ENCODE measurements around the gene COX6A2.

COX6A2 gene

GRCh38 chr16:31407406-31407805 is 20.8 kb downstream of the COX6A2 start:
- no peak for DNase-seq

DNA sequence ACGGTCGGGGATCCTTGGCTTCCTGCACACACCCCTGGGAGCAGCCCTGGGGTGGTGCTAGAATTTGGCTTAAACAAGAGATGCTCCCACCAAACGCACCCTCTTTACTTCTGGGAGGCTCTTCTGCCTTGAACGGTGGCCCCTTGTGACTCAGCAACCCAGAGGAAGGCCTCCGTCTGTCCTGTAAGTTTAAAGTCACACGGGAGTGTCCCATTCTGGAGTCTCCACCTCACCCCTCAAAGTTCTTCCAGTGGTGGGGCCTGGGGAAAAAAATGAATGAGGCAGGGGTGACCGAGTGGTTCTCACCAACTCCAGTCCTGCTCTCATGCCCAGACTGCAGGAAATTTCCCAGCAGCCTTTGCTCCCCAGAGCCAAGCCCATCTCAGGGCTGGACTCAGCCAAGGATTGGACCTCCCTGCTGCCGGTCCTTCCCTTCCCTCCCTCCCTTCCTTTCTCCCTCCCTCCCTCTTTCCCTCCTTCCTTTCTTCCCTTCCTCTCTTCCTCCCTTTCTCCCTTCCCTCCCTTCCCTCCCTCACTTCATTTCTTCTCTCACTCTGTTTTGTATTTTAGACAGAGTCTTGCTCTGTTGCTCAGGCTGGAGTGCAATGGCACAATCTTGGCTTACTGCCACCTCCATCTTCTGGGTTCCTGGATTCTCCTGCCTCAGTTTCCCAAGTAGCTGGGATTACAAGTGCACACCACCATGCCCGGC is 23.7 kb downstream of the COX6A2 start:
- DNase-seq, result no peak

GRCh38 chr16:31403590-31404352 is 24.4 kb downstream of the COX6A2 start:
- DNase-seq, result no peak

DNA sequence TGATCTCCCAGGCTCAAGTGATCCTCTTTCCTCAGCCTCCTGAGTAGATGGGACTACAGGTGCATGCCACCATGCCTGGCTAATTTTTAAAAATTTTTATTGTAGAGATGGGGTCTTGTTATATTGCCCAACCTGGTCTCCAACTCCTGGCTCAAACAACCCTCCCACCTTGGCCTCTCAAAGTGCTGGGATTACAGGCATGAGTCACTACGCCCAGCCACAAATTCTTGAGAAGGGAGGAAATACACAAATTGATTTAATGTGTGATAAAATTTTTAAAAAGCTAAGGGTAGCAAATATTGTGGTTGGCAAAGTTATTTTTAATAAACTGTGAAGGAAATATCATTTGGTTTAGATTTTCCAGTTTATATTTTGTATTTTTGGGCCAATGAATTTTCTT is 25.5 kb downstream of the COX6A2 start:
- no peak for DNase-seq

DNA sequence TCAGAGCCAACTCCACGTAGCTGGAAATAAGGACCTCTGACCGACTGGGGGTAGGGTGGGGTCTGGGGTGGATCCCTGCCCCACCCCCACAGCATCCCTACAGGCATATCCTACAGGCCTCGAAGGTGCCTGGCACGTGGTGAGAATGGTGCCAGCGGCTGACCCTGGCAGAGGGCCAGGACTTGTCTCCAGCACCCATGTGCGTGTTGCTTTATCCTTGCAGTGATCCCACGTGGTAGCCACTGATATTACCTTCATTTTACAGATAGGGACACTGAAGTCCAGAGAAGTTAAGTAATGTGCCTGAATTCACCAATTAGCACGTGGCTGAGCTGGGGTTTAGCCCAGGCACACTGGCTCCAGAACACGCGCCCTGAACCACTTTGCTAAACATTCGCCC is 26.7 kb downstream of the COX6A2 start:
- DNase-seq, result no peak

DNA sequence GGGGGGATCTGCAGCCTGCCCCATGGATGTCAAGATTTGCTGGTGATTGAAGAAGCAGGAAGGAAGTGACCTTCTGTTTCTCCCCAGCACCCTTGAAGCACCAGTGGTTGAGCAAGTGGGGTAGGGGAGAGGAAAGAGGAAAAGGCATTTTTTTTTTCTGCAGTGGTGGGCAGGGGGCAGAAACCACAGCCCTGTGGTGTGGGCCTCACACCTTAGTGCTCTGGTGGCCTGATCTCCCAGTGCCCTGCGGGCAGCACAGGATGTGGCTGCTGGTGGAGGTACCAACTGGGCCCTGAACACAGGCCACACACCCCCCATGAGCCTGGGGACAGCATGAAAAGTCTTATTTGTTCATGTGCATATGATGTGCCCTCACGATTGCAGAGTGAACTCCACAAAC is 28.0 kb downstream of the COX6A2 start:
- no peak for DNase-seq

- no peak for DNase-seq
These were observed 30.5 kb downstream of the COX6A2 start for GRCh38 chr16:31397701-31398100.

DNA sequence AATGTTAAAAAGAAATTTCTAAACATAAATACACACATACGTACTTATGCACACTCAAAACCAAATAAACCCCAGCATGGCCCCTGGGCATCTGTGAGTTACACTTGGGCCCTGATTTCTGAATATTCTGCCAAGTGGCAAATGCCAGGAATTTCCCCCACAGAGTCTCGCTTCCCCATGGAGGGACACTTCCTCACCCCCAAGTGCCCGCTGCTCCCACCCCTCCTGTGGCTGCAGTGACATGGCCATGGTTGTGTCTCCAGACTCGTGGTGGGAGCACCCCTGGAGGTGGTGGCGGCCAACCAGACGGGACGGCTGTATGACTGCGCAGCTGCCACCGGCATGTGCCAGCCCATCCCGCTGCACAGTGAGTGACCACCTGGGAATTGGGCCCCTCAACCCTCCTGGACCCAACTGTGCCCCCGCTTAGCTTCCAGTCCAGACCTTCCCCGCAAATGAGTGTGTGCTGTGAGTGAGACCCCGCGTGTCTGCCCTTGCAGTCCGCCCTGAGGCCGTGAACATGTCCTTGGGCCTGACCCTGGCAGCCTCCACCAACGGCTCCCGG is 31.0 kb downstream of the COX6A2 start:
- no peak for DNase-seq

DNA sequence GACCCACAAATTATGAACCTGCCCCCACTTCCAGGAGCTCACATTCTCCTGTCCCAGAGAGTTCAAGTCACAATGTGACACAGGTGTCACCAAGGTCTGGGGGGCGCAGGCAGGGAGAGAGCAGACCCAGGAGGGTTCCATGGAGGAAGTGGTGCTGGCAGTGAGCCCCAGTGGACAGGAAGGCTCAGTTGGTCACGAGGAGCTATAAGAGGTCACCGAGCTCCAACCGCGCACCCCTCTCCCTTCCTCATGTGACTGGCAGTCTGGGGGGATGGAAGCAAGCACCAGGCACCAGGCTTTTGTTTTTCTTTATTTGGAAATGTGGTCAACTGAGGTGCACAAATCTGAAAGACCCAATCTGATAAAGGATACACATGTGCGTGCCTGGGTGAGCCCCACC is 32.5 kb downstream of the COX6A2 start:
- DNase-seq, result no peak

- no peak for DNase-seq
These were observed 35.1 kb downstream of the COX6A2 start, which contains the start of gene ITGAD for GRCh38 chr16:31393056-31393455. Gene ITGAD, plus strand, starts transcription at chr16:31393335. Its CDS starts 26 bp downstream, at chr16:31393361.

DNA sequence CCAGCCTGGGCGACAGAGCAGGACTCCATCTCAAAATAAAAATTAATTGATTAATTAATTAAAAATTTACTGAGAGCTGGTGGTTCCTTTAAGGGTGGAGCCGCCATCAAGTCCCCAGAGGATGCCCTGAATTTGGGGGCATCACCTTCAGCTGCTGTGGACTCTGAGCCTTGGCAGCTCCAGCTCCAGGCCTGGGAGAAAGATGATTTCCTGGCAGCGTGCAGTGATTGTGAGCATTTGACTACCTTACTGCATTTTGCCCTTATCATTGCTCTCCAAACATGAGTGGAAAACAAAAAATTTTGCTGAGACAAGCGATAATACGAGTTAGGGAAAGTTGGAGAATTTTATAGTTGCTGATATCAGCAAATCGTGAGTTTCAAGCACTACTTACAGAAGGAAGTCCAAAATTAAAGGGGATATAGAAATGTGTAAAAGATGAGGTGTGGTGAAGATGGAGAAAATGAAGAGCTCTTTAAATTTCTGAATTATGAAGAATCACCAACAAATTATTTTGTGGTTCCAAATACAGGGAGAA is 37.6 kb downstream of the COX6A2 start:
- DNase-seq, result no peak

DNA sequence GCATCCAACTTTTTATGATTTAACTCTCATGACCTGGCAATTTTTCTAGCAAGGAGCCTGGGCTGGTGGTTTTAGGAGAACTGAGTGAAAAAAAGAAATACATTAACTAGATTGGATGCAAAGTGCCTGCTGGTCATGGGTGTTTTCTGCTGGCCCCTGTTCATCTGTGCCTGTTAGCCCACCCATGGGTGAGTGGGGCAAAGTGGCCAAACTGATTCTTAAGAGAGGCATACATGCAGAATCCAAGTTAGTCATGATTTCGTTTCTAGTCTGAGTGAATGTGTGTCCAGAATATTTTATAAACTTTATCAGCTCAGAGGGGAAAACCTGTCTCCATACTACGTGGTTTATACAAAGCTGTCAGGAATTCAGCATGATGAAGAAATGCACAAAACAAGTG is 39.6 kb downstream of the COX6A2 start:
- DNase-seq, result no peak

DNA sequence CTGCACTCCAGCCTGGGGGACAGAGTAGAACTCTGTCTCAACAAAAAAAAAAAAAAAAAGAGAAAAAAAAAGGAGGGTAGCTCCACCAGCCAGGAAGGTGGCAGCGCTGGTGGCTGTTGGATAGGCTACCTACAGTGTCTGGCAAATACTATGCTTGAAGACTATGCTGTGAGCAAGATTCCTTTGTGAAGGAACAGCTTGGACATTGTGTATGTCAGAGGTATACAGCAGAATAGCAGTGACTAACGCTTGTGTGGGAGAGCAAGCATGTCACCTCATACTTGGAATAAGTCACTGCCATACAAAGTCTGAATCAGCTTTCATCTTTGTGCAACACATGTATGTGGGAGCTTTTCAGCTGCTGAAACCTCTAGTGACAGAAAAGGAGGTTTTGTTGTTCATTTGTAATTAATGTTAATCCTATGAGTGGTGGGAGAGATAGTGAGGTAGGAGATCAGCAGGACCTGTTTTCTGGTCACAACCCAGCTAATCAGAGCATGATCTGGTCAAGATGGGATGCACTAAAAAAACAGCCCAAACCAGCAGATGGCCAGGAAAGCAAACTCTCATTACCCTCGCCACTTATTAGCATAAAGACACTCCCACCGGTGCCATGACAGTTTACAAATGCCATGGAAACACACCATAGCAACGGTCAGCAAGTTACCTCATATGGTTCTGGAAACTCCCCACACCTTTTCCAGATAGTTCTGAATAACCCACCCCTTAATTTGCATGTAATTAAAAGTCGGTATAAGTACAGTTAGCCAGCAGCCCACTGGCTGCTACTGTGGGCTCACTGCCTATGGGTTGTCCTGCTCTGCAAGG is 41.8 kb downstream of the COX6A2 start:
- DNase-seq, result no peak

- DNase-seq, result no peak
These were observed 42.5 kb downstream of the COX6A2 start for GRCh38 chr16:31385680-31386079.

GRCh38 chr16:31382485-31383161 is 45.5 kb downstream of the COX6A2 start:
- no peak for DNase-seq

GRCh38 chr16:31380201-31380600 is 48.0 kb downstream of the COX6A2 start:
- no peak for DNase-seq
